ENCODE data around the gene TBCK.

TBCK gene

DNA sequence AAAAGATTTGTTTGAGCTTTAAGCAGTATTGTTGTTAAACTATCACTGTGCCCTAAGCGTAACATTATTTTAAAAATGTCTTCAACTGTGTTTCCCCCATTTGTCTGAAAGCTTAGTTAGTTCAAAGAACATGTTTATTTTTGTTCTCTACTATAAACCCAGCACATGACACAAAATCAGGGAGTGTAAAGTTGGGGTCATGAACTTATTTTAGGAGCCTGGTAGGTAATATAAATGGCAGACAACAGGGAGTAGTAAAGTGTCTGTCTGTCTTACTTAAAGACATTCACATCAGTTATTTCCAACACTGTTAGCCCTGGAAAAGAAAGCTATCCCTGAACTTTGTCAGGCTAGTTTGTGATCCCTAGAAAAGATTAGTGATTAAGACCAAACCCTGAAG is 4.2 kb upstream of the TBCK start:
- DNase-seq, result no peak

DNA sequence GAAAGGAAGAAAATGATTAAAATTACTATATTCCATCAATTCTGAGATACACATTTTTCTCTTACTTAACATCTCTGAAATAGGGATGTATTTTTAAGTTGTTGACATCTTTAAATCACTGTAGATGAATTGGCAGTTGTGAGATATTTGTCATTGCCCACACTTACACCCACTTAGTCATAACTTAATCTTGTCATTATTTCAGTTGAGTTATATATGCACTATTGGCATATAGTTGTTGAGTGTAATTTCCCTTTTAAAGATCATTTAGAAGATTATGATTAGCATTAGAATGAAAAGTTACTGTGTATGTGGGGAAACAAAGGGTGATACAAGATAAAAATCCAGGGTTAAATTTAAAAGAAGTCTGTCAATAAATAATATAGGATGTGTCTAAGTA is 2.5 kb upstream of the TBCK start:
- no peak for DNase-seq

GRCh38 chr4:106317815-106318214 is 1.8 kb upstream of the TBCK start:
- DNase-seq, result no peak

GRCh38 chr4:106316773-106317409 is 882 bp upstream of the TBCK start:
- DNase-seq, result no peak

GRCh38 chr4:106315476-106315967 is 487 bp downstream of the TBCK start:
- DNase-seq, result no peak

DNA sequence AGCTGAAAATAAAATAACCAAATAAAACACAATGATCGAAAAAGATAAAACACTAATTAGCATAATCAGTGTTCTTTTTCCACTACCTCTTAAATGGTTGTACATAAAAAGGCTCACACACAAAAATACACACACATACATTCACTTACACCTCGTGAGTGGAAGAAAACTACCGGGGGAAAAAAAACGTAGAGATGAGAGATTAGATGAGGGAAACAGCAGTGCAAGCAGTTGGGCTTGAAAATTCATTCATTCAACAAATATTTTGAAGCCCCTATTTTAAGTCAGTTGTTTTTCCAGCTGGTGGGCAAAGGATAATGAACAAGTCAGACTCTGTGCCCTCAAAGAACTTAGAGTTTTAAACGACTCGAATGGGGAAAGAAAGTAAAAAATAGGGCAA is 1.0 kb downstream of the TBCK start:
- DNase-seq, result no peak

DNA sequence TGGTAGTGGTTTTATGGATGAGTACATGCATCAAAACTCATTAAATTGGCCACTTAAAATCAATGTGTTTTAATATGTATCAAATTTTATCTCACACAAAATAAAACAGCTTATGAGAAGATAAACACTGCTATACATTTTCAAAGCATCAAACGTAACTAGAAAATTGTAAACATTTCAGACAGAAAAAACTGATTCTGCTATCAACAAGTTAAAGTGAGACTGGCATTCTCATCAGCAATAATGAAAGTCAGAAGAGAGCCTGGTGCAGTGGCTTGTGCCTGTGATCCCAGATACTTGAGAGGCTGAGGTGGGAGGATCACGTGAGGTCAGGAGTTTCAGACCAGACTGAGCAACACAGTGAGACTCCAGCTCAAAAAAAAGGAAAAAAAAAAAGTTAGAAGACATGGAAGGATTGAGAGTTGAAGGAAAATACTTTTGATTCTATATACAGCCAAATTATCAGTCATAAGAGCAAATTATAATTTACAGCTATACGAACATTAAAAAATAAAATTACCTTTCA is 2.9 kb downstream of the TBCK start:
- no peak for DNase-seq

DNA sequence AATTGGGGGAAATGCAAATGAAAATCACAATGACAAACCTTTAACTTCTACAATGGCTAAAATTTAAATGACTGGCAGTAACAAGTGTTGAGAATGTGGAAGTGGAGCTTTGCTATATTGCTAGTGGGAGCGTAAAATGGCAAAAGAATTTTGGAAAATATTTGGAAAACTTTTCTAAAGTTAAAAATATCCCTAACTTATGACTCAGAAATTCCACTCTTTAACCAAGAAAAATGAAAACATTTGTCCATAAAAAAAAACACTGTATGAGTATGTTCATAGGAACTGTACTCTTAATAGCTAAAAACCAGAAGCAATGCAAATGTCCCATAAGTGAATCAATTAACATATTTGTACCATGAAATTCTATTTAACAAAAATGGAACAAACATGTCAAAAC is 3.6 kb downstream of the TBCK start:
- no peak for DNase-seq

- DNase-seq, result no peak
Observed at GRCh38 chr4:106306561-106306960, 9.4 kb downstream of the TBCK start.

- DNase-seq, result no peak
Observed at GRCh38 chr4:106305435-106306055, 10.5 kb downstream of the TBCK start.

- DNase-seq, result no peak
Observed at GRCh38 chr4:106304632-106305031, 11.4 kb downstream of the TBCK start.

DNA sequence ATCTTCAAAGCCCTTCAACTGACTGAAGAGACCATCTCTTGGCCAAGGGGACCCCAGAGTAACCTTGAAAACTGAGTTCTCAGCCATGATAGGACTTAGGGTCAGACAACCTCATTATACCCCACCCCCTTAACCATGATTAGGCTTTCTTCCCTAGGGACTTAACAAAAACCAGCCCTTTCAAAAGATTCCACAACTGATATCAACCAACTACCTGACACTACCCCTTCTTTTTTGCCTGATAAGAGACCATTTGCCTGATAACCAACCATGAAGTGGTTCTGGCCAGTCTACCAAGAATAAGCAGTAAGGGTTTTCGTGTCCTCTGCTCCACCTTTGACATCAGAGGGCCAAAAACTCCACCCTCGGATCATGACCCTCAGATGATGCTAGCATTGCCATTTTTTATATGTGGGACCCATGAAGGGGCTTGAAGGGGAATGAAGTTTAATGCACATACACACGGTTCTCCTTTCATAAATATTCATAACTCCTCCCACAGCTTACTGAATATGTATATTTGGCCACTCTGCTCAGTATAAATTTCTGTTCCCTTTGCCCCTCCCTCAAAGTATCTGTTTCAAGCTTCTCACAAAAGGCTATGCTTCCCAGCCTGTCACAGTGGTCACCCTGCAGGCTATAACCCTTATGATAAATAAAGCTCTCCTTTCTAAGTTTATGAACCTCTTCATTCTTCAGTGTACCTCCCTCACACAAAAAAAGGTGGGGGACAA is 12.3 kb downstream of the TBCK start:
- DNase-seq, result no peak

- DNase-seq, result no peak
Observed at GRCh38 chr4:106302062-106302438, 14.0 kb downstream of the TBCK start.

GRCh38 chr4:106301393-106302061 is 14.5 kb downstream of the TBCK start:
- DNase-seq, result no peak

- DNase-seq, result no peak
Observed at GRCh38 chr4:106299977-106300376, 16.0 kb downstream of the TBCK start.

DNA sequence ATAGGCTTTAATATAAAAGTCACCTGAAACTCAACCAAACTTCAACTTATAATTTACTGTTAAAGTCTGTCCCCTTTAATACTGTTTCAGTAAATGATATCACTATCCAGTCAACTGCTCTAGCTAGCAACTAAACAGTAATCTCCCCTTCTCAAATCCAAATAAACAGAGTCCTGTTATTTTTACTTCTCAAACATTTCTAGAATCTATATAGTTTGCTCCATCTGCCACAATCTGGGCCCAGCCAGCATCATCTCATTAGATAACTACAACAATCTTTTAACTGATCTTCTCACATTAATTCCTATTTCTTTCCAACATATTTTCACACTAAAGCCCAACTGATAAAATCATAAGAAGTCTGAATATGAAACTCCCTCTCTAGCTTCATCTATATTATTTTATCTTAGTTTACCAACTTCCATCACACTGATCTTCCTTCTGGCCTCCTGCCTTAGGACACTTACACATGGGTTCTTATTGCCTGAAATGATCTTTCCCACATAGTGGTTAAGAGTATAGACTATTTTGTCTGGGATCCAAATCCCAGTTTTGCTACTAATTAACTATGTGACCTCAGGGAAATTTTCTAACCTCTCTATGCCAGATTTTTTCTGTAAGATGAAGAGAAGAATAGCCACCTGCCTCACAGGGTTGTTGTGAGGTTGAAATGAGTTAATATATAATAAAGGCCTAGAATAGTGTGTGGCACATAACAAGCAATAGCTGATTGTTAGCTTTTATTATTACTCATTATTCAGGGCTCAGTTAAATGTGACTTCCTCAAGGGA is 18.6 kb downstream of the TBCK start:
- no peak for DNase-seq

- DNase-seq, result no peak
Observed at GRCh38 chr4:106294062-106294461, 21.9 kb downstream of the TBCK start.

DNA sequence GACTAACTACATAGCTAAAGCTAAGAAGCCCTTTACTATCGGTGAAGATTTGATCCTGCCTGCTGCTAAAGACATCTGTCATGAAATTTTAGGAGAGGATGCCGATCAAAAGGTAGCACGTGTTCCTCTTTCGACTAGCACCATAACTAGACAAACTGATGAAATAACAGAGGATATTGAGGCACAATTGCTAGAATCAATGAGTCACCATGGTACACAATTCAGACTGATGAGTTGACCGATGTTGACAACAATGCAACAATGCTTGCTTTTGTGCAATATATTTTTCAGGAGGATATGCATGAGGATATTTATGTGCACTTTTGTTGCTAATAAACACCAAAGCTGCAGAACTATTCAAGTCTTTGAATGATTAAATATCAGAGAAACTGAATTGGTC is 24.3 kb downstream of the TBCK start:
- DNase-seq, result no peak

- DNase-seq, result no peak
Observed at GRCh38 chr4:106289737-106290136, 26.3 kb downstream of the TBCK start.

- DNase-seq, result no peak
Observed at GRCh38 chr4:106287353-106287969, 28.5 kb downstream of the TBCK start.

GRCh38 chr4:106286611-106287010 is 29.4 kb downstream of the TBCK start:
- no peak for DNase-seq

- no peak for DNase-seq
Observed at GRCh38 chr4:106284227-106284626, 31.8 kb downstream of the TBCK start.

All from NCI-H446 treated with DMSO at 0.1 percent for 48 hours (cell line).